HT-29 (cell line): ENCODE measurements around the gene OGT. TPM values are rescaled to one million over a fixed set of nuclear protein-coding genes. Genes with fewer than 3 reads are reported as not detected.
A peak's percentile ranks its signal among the peaks of the same experiment; 100 is the strongest.
"Not testable (repeated sequence)": the region's sequence is repeated elsewhere in the genome, so short reads cannot be mapped to it uniquely, and the experiment has no call there.

ENCODE experiments used
- DNase-seq: peaks from one replicate; pipeline ENCODE4 v3.0.0-alpha.2; 2015; ENCODE audit warnings: low spot score
- total RNA-seq: library from RNA; depleted of rRNA; stranded (reverse); fragments of >200 nt; shearing (Covaris generic); gene quantifications from 2 replicates; pipeline ENCODE4 v1.2.3, GENCODE V29; 2014

OGT gene
- total RNA-seq, 1 experiment from 2014 or later = 87.4 TPM

DNA sequence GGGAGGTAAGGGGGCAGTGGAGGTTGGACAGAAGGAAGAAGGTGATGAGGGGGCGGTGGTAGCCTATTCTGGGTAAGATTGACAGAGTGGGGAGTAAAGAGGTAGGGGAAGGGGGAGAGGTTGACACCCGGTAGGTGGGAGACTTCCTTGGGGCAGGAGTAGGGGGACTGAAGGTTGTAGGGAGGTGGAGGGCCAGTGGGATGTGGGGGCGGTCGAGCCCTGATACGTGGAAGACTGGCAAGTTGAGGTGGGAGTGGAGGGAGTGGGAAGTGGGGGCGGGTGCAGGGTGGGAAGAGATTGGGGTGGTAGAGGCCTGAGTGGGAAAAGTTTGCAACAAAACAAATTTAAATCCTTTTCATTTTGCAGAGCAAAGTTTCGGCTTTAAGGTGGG lies 47.1 kb downstream of the OGT start:
- no peak for DNase-seq

DNA sequence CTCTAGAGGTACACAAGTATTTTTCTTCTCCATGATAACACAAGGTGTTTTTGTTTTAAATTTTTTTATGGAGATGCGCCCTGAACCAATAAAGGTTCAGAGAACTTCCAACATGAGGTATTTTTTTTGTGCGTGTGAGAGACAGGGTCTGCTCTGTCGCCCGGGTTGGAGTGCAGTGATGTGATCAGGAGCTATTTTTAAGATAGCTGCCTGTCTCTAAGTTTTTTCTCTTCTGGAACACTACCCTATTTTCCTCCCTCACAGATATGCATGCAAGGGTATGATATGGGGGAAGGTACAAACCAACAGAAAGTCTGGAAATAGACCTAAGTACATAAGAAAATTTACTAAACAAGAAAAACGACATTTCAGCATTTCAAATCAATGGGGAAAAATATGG lies 48.3 kb downstream of the OGT start:
- no peak for DNase-seq

DNA sequence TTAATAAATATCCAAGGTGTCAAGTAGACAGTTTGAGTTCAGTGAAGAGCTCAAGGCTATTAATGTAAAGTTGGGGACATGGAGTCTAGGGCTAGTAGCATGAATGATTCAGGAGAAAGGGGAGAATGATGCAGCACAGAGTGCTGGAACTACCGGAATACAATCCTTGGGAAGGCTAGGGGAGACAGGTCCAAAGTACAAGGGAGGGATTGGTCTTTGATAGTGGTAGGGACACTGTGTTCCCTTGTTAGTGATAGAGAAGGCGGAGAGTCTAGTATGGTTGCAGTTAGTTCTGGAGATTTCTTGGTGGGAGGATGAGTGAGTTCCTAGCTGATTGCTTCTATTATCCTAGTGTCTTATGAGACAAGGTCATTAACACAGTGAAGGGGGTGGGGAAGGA lies 54.0 kb downstream of the OGT start:
- DNase-seq = peak; percentile 16

DNA sequence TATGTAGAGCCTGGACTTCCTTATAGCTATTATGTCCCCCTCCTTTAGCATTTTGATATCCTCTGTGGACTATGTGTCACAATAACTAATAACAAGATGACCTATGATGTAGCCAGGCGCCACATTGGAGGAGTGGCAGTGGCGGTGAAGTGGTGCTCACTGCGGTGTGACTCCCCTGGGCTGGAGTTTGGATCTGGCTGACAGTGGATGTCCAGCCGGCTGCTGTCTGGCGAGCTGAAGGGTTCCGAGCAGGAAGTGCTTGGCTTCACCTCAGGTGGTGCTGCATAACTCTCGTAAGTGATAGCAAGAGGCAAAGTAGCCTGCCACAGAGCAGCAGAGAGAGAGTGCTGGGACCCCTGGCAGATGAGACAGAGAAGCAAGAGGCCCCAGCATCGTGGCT lies 60.3 kb downstream of the OGT start:
- DNase-seq = not testable (repeated sequence)

DNA sequence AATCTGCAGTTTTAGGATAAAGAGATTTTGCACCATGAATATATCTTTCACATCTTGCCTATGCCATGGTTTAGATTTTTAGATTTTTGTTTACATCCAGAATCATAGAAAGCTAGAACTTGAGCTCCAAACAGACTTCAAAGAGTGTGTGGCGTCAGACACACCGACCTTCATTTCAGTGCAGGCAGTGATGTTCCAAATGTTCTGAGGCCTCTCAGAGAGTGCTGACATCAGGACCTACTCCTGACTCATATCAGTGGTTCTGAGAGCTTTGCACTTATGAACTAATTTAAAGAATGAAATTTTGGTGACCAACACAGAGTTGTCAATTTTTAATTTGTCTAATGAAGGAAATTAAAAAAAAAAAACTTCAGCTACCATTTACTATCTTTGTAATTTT lies 67.1 kb downstream of the OGT start:
- no peak for DNase-seq

DNA sequence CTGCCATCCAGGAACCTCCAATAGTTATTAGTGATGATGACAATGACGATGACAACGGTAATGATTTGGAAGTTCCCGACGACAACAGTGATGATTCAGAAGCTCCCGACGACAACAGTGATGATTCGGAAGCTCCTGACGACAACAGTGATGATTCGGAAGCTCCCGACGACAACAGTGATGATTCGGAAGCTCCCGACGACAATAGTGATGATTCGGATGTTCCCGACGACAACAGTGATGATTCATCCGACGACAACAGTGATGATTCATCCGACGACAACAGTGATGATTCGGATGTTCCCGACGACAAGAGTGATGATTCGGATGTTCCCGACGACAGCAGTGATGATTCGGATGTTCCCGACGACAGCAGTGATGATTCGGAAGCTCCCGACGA lies 70.7 kb downstream of the OGT start:
- no peak for DNase-seq

DNA sequence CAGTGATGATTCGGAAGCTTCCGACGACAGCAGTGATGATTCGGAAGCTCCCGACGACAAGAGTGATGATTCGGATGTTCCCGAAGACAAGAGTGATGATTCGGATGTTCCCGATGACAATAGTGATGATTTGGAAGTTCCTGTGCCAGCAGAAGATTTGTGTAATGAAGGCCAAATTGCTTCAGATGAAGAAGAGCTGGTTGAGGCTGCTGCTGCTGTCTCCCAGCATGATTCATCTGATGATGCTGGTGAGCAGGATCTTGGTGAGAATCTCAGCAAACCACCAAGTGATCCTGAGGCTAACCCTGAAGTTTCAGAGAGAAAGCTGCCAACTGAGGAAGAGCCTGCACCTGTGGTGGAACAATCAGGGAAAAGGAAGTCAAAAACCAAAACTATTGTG lies 71.2 kb downstream of the OGT start:
- DNase-seq = no peak

DNA sequence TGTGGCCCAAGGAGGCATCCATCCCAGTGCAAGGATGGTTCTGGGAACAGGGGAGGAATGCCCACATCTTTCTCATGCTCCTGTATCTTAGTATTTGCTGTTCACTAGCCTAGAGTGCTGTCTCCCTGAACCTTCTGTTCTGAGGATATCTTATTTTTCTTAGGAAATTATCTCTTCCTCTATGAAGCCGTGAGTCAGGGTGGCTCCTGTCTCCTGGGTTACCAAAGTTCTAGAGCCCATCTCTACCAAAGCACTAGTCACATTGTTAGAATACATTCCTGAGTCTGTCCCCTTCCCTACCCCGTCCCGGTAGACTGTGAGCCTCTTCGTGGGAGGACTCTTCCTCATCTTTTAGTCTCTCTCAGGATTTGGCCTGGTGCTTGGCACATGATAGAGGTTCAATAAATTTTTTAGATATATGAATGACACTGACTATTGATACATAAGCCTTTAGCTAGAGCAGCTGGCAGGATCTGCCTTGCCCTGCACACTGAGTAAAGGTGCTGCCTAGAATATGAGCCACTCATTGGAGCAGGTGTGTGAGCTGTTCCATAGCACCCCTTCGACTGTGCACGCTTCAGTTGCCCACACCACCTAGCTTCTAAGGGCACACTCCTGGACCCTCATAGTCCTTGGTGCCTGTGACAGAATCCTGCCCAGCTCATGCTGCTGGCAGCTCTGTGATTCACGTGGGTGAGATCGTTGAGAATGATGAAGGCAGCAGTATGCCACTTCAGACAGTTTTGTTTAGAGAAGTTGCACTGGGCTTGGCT lies 72.1 kb downstream of the OGT start:
- no peak for DNase-seq

DNA sequence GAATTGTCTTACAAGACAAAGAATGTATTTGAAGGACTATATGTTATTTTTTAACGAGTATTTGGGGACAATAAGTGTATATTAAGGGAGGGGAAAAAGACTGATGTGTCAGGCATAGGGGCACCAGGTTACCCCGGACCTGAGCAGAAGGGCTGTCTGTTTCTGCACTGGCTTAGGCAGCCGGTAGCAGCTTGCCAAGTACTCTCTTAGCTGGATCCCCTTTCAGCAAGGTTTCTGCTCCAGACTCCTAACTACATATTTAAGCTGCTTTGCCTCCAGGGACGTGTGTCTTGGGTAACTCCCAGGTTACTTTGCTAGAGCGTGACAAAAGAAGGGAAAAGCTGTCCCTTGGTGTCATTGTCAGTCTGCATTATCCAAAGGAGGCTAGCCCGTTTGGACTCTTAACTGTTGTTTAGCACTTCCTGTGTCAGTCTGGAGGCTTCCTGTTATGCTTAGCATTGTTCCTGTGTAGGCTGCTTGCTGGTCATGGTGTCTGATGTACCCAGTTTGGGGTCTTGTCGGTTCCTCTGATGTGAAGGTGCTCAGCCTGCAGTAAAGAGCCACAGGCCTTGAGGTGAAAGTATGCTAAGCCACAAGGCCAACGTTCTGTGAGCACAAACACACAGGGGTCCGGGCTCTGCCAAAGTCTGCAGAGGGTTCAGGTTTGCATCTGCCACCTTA lies 73.8 kb downstream of the OGT start:
- no peak for DNase-seq

DNA sequence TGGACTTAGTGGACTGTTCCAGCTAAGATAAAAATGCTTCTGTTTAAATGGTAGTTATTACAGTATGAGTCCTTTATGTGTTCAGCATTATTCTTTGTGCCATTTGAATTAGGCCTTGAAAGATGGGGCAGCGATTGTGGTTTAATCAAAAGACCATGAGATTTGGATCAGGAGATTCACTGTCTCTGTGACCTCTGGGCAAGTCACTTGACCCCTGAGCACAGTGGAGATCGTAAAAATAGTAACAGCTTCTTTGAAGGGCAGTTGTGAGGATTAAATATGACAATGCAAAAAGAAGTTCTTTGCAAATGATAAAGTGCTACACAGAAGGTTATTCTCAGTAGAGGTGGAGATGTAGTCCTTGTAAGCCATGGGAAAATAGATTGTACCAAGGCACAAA lies 74.6 kb downstream of the OGT start:
- DNase-seq = no peak

DNA sequence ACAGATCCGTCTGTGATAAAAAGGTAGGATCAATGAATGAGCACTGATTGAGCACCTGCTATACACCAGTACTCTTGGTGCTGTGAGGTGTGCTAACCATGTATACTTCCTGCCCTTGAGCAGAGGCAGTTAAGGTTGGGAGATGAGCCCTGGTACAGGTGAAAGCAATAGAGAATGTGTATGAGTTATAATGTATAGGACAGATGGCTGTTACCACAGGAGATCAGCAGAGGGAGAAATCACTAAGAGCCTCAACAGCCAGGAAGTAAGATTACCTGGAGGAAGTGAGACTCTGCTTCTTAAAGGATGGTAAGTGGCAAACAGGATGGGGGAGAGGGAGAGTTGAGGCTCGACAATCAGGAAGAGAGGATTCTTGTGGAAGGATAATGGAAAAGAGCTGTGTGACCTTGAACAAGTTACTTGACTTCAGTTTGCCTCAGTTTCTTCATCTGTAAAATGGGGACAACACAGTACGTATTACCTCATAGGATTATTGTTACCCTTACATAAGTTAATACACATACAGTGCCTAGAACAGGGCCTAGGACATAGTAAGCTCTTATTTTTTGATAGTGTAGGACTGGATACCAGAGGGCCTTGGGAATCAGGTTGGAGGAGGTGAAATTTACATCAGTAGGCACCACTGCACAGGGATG lies 76.3 kb downstream of the OGT start:
- no peak for DNase-seq

DNA sequence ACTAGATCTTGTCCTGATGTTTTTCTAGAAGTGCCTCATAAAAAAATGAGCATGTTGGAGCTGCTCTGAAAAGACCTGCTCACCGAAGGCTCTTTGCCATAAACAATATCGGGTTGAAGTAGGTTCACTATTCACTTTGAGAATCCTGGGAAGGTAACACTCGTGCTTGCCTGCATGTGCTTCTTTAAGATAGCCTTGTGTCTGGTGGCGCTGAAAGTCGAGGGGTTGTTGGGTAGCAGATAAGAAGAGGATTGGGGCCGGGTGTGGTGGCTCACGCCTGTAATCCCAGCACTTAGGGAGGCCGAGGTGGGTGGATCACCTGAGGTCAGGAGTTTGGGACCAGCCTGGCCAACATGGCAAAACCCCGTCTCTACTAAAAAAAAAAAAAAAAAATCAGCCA lies 78.8 kb downstream of the OGT start:
- DNase-seq = not testable (repeated sequence)

DNA sequence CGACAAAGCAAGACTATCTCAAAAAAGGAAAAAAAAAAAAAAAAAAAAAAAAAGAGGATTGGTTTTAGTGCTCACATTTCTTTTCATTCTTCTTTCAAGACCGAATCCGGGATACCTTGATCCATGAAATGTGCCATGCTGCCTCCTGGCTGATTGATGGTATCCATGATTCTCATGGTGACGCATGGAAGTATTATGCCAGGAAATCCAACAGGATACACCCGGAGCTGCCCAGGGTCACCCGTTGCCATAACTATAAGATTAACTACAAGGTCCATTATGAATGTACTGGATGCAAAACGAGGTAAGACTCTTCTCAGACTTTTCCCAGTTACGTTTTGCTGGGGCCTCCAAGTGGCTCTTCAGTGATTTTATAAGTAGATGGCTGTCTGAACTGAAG lies 79.4 kb downstream of the OGT start:
- no peak for DNase-seq

DNA sequence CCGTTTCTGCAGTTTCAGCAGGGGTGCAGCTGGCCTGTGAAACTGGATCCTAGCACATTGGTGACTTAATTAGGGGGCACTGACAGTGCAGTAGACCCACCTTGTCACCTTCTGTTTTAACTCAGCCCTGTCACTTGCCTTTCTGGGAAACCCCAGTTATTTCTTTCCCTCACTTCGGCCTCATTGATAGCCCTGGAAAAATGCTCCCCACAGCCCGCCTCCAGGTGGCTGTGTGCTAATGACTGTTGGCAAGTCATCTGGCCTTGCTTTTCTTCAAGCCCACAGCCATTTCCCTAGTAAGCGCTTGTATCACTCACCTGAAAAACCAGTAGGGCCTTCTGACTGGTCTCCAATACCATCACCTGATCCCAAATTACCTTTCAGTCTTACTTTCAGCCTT lies 82.2 kb downstream of the OGT start:
- DNase-seq = no peak

DNA sequence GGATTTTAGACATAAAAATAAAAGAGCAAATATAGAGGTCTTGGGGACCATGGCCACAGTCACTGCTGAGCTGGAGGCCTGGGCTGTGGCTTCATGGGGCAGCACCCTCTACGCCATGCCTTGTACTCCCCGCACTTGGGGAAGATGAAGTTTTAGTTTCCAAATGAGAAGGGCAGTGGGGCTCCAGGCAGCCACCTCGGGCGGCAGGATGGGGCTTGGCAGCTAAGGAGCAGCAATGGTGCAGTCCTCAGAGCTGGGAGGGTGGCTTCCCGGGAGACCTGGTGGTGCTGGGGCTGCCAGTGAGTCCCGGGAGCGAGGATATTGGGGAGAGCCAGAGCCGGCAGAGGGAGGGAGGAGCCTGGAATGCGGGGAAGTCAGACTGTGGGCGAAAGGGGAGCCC lies 83.0 kb downstream of the OGT start:
- no peak for DNase-seq

DNA sequence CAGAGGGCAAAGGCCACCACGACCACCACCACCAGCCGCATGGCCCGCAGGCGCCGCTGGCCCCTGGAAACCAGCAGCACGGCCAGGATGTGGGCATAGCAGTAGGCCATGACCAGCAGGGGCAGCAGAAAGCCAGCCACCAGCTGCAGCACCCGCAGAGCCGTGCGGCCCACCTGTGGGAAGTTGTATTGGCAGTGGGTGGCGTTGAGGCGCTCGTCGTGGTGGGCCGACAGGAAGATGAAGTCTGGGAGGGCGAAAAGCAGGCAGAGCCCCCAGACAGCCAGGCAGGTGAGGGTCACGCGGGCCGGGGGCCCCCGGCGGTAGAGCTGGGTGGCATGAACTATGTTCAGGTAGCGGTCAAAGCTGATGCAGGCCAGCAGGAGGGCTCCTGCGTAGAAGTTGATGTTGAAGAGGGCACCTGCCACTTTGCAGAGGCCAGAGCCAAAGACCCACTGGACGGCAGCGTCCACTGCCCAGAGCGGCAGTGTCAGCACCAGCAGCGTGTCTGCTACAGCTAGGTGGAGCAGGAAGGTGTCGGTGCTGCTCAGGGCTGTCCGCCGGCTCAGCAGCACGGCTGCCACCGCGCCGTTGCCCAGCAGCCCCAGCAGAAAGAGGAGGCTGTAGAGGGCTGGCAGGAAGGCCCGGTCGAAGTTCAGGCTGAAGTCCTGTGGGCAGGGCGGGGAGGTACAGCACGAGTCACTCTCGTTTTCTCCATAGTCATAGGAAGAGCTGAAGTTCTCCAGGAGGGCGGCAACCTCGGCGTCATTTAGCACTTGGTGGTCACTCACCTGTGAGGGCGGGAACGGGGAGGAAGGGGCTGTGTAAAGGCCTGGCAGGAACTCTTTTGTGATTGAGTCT lies 84.0 kb downstream of the OGT start:
- DNase-seq = peak; percentile 75

DNA sequence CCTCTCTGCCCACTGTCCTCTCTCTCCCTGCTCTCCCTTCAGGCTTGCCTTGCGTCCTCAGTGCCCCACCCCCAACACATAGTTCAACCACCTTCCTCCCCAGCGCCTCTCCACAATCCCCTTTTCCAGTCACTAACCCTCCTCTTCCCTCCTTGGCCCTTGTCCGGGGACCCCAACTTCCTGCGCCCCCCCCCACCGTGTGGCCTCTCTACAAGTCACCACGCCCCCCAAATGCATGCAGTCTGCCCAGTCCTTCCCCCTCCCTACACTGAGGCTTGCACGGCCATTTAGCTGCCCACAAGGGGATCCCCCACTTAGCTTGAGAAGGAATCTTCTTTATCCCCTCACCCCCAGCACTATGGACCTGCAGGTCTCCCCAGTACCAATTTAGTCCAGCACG lies 84.8 kb downstream of the OGT start:
- DNase-seq = no peak

DNA sequence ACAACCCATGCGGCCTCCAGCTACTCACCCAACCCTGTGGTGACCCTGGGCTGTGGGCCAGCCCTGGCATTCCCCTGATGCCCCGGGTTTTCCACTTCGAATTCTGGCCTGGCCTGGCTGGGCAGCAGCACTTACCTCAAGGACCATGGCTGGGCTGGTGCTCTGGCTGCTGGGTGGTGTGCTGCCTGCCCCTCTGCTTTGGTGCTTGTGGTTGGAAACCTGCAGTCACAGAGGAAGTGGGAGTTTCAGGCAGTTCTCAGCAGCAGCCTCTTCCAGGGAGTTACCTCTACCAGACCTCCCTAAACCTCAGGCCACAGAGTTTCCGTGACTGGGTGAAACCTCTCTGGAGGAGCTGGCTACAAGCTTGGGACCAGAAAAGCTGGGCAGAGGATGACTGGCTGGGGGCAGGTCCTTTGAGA lies 85.4 kb downstream of the OGT start, which contains the start of gene CXCR3:
Gene CXCR3 (minus strand): TSS at position 209 of the 419 bp plus-strand sequence. CDS start 62 bp downstream, at position 147.
- no peak for DNase-seq

DNA sequence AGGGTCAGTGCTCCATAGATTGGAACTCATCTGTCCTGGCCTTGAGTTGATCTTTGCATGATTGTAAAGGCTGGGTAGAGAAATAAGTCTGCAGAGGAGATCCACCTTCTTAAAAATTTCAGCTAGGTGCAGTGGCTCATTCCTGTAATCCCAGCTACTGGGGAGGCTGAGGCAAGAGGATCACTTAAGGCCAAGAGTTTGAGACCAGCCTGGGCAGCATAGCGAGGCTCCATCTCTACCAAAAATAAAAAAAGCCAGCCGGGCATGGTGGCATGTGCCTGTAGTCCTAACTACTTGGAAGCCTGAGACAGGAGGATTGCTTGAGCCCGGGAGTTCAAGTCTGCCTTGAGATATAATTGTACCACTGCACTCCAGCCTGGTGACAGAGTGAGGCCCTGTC lies 85.9 kb downstream of the OGT start:
- no peak for DNase-seq

DNA sequence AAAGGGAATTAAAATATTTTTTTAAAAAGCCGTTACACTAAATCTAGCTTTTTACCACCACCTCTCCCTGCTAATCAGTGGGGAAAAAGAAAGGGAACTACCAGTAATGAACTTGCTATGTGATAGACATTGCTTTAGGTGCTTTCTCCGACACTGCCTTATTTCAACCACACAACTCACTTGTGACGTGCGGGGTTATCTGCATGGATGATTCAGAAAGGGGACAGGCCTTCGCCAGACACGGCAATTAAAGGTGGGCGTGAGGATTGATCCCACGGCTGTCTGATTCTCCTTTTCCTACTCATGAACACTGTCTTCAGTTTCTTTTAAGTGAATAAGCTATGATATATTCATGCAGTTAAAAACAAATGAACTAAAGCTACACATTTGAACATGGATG lies 86.3 kb downstream of the OGT start:
- no peak for DNase-seq

DNA sequence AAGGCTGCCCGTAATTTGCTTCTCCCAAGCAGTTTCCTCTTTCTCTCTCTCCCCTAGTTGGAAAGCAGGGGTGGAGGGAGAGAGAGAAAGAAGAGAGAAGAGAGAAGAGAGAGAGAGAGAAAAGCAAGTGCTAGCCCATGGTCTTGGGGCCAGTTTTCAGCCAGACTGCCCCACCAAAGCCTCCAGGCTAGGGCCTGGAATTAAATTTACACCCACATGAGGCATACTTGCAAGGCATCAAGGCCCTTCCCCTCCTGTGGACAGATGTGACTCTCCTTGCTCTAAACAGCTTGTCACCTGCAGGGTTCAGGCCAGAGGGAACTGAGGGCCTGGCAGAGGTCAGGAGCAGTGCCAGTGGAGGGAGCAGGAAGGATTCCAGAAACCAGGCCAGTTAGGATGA lies 87.1 kb downstream of the OGT start:
- DNase-seq = no peak

DNA sequence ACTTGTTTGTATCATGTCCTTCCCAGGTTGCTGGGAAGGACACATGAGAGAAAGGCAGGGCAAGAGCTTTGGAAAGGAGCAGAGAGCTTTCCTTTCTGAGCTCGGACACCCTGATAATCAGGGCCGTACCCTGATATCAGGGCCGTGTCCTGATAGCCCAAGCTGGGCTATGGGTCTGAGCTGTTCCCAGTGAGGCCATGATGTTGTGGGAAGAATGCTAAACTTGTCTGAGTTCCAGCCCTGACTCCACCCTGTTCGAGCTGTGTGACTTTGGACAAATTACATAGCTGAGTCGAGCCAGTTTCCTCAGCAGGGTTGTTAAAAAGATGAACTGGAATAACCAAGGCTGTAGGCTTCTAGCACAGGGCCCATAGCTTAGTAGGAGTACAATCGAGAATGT lies 88.7 kb downstream of the OGT start:
- peak; percentile 49 for DNase-seq
